ENCODE data around the gene FAXDC2. TPM values are rescaled to one million over a fixed set of nuclear protein-coding genes. Genes with fewer than 3 reads are reported as not detected.
A peak's percentile ranks its signal among the peaks of the same experiment; 100 is the strongest.
"Not testable (repeated sequence)": the region's sequence is repeated elsewhere in the genome, so short reads cannot be mapped to it uniquely, and the experiment has no call there.

FAXDC2 gene
- total RNA-seq, 1 donor from 2014 or later = 27.6 TPM

GRCh38 chr5:154837009-154837901 is 13.1 kb downstream of the FAXDC2 start:
- no peak for ATAC-seq
- intact Hi-C loops (cut with DNase I) = no loop called here
- DNase-seq (ENCODE audit: missing footprints) = no peak

DNA sequence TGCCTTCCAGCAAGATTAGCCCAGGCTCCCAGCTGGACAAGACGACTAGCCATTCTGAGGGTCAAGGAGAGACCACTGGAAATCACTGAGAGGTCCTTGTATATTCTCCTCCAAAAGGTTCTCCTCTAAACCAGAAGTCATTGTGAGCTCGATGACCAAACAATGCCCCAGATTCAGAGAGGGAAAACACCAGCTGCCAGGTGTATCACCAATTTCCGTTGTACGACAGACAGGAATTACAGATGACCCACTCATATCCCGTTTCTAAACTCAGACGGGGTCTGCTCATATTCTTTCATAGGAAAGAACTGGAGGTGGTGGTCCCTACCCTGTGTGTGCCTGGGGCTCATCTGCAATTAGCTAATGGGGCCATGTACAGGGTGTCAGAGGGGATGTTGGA is 14.2 kb downstream of the FAXDC2 start:
- ATAC-seq (no peak), DNase-seq (ENCODE audit: missing footprints) (no peak)
- intact Hi-C loops (cut with DNase I) = no loop called here

GRCh38 chr5:154835701-154836052 is 14.7 kb downstream of the FAXDC2 start:
- DNase-seq (ENCODE audit: missing footprints); ATAC-seq; intact Hi-C loops (cut with DNase I): not testable (repeated sequence)

- DNase-seq (ENCODE audit: missing footprints) (no peak), ATAC-seq (no peak)
- intact Hi-C loops (cut with DNase I) = no loop called here
Observed at GRCh38 chr5:154834053-154834452, 16.4 kb downstream of the FAXDC2 start.

- intact Hi-C loops (cut with DNase I) = not testable (repeated sequence)
Observed at GRCh38 chr5:154832804-154833203, 17.6 kb downstream of the FAXDC2 start.

DNA sequence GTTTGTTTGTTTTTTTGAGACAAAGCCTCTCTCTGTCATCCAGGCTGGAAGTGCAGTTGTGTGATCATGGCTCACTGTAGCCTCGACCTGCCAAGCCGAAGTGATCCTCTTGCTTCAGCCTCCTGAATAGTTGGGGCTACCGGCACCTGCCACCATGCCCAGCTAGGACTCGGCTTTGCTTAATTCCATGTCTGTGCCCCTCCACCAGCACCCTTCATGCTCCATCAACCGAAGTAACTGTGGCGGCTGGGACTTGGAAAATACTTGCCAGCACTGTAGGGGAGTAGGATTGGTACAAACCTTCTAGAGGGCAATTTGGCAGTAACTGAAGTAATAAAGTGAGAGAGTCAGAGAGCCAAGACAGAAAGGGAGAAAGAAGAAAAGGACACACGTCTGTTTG is 19.0 kb downstream of the FAXDC2 start:
- intact Hi-C loops (cut with DNase I) = no loop called here
- no peak for ATAC-seq

More at GRCh38 chr5:154832804-154833203, 17.6 kb downstream of the FAXDC2 start:
- DNase-seq (ENCODE audit: missing footprints); ATAC-seq: not testable (repeated sequence)

GRCh38 chr5:154830596-154830995 is 19.8 kb downstream of the FAXDC2 start:
- intact Hi-C loops (cut with DNase I) = no loop called here
- no peak for ATAC-seq
- DNase-seq (ENCODE audit: missing footprints) = no peak

More for the DNA sequence above, 19.0 kb downstream of the FAXDC2 start:
- no peak for DNase-seq (ENCODE audit: missing footprints)

GRCh38 chr5:154830219-154830595 is 20.2 kb downstream of the FAXDC2 start:
- intact Hi-C loops (cut with DNase I) = no loop called here
- DNase-seq (ENCODE audit: missing footprints) = no peak
- no peak for ATAC-seq

GRCh38 chr5:154829589-154830218 is 20.7 kb downstream of the FAXDC2 start:
- ATAC-seq = no peak
- intact Hi-C loops (cut with DNase I) = no loop called here
- DNase-seq (ENCODE audit: missing footprints) = no peak

- ATAC-seq = no peak
- intact Hi-C loops (cut with DNase I) = no loop called here
- no peak for DNase-seq (ENCODE audit: missing footprints)
Observed at GRCh38 chr5:154829181-154829588, 21.2 kb downstream of the FAXDC2 start.

DNA sequence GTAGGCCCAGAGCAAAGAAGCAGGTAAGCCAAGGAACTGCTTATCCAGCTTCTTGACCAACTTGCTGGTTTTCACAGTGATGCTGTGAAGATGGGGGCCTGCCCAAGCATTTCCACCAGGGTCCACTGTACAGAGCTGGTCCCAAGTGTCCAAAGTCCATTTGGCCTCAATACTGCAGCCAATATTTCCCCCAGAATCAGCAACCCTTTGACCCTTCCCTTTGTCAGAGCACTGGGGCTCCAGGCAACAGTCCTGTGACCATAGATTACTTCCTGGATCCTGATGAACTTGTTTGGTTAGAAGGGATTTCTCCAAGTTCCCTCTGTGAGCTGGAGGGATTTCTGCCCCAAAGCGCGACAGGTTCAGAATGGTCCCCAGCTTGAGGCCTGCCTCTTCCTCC is 26.3 kb downstream of the FAXDC2 start:
- intact Hi-C loops (cut with DNase I) = no loop called here
- ATAC-seq = no peak

DNA sequence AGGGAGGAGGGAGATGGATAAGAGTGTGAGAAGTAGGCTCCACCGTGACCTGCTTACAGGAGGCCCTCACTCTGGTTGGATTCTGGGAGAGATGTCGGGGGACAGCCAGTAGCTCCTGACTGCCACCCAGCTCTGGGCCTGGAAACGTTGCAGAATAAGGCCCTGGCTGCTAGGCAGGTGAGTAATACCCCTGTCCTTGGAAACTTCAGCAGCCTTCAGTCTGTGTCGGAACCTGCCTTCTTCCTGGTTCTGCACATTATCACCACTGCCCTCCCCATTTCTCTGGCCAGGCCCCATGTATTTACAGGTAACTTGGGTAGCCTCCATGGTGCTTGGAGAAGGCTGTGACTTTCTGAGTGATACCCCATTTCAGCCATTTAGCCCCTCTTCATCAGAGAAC is 26.8 kb downstream of the FAXDC2 start:
- ATAC-seq (no peak), DNase-seq (ENCODE audit: missing footprints) (no peak)
- intact Hi-C loops (cut with DNase I) = no loop called here

More for the DNA sequence above, 26.3 kb downstream of the FAXDC2 start:
- no peak for DNase-seq (ENCODE audit: missing footprints)

- intact Hi-C loops (cut with DNase I); ATAC-seq; DNase-seq (ENCODE audit: missing footprints): not testable (repeated sequence)
Observed at GRCh38 chr5:154822896-154823295, 27.5 kb downstream of the FAXDC2 start.

DNA sequence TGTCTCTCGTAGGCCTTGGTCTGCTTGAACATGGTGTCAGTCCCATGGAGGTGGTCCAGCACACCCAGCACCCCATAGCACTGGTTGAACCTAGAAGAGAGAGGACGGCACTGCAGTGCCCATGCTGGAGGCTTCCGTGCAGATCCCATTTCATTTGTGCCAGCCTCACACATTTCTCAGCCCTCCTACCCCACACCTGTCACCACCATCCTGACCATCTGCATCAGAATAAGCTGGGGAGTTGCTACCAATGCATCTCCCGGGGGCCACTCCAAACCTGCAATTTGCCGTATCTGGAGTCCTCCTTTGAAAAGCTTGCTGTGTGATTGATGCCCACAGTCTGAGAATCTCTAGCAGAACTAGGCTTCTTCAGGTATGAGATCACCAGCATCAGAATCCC is 30.0 kb downstream of the FAXDC2 start:
- ATAC-seq = no peak
- no peak for DNase-seq (ENCODE audit: missing footprints)
- intact Hi-C loops (cut with DNase I) = no loop called here

- no peak for ATAC-seq
- no peak for DNase-seq (ENCODE audit: missing footprints)
- intact Hi-C loops (cut with DNase I) = no loop called here
Observed at GRCh38 chr5:154819546-154819945, 30.9 kb downstream of the FAXDC2 start.

DNA sequence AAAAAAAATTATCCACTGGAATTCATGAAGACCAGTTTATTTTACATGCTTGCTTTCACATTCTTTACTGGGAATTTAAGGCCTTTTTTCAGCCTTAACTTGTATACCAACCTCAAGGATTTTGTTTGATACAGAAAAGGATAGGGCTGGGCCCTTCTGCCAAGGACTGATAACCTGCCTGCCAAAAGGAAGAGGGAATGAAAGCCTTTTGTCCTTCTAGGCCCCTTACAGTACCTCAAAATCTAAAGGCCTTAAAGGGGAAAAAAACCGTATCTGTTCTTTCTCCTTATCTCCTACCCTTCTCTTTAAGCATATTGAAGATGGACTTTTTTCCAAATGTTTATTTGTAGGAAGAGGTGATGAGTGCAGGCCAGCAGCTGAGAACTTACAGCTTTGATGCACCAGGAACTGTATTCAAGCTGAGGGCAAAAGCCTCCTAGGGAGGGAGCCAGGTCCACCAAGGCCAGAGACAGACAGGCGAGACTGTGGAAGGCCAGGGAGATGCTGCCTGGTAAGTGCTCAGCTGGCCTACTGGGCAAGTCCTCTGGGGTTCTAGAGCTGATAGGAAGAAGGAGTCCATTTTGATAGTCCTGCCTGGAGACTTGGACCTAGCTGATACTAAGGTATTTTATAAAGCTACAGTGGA is 31.8 kb downstream of the FAXDC2 start:
- no peak for ATAC-seq

DNA sequence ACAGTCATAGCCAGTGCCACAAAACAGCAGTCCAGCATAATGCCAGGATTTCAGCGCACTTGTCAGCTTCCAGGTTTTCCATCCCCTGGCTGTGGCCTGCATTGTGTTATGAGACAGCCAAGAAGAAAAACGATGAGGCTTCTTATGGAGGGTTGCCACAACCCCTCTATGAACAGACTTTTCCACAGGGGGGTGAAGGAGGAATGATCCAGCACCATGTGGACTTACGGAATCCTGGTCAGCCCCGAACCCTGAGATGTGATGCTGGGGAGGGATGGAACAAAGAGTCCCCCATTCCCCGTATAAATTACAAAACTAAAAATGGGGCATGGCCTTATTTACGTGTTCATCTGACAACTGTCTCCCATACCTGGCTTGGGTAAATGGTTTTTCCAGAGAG is 32.6 kb downstream of the FAXDC2 start:
- intact Hi-C loops (cut with DNase I) = no loop called here

More for the DNA sequence above, 31.8 kb downstream of the FAXDC2 start:
- intact Hi-C loops (cut with DNase I) = no loop called here
- DNase-seq (ENCODE audit: missing footprints) = peak; percentile 52

GRCh38 chr5:154816891-154817492 is 33.4 kb downstream of the FAXDC2 start:
- ATAC-seq (no peak), DNase-seq (ENCODE audit: missing footprints) (no peak)
- intact Hi-C loops (cut with DNase I) = no loop called here

More for the DNA sequence above, 32.6 kb downstream of the FAXDC2 start:
- ATAC-seq (no peak), DNase-seq (ENCODE audit: missing footprints) (peak; percentile 46)

GRCh38 chr5:154815684-154816247 is 34.6 kb downstream of the FAXDC2 start:
- intact Hi-C loops (cut with DNase I) = no loop called here
- DNase-seq (ENCODE audit: missing footprints) (no peak), ATAC-seq (no peak)
